WERI-Rb-1 (cell line): ENCODE measurements around the gene GPC2.
"Not testable (repeated sequence)": the region's sequence is repeated elsewhere in the genome, so short reads cannot be mapped to it uniquely, and the experiment has no call there.

ENCODE experiments used
- DNase-seq: peaks from one replicate; pipeline ENCODE4 v3.0.0-alpha.2; 2020
- H3K27ac ChIP-seq: fragments of 250-450 bp; sonication (Bioruptor Pico); 2 replicates; pipeline ENCODE4 v1.5.1; 2020; ENCODE audit warnings: mild to moderate bottlenecking, moderate library complexity
- H3K27me3 ChIP-seq: fragments of 250-450 bp; sonication (Bioruptor Pico); 2 replicates; pipeline ENCODE4 v1.5.1; 2021; ENCODE audit warnings: mild to moderate bottlenecking, low read depth, moderate library complexity; ENCODE audit not compliant: insufficient read depth, severe bottlenecking
- H3K36me3 ChIP-seq: fragments of 250-450 bp; sonication (Bioruptor Pico); 2 replicates; pipeline ENCODE4 v1.5.1; 2020; ENCODE audit warnings: mild to moderate bottlenecking, moderate library complexity
- H3K4me3 ChIP-seq: 2 replicates; pipeline ENCODE4 v1.5.1; 2011; ENCODE audit warnings: low read depth, mild to moderate bottlenecking, control low read depth, low read length
- H3K9me3 ChIP-seq: fragments of 250-450 bp; sonication (Bioruptor Pico); 2 replicates; pipeline ENCODE4 v1.5.1; 2021; ENCODE audit warnings: mild to moderate bottlenecking, moderate library complexity; ENCODE audit not compliant: severe bottlenecking
- TF ChIP-seq, protein P1 (sequence below): IDR thresholded peaks from 2 replicates; pipeline ENCODE4 v1.5.1; 2011; ENCODE audit warnings: low read depth, mild to moderate bottlenecking, control low read depth, inconsistent platforms, low read length

GPC2 gene

DNA sequence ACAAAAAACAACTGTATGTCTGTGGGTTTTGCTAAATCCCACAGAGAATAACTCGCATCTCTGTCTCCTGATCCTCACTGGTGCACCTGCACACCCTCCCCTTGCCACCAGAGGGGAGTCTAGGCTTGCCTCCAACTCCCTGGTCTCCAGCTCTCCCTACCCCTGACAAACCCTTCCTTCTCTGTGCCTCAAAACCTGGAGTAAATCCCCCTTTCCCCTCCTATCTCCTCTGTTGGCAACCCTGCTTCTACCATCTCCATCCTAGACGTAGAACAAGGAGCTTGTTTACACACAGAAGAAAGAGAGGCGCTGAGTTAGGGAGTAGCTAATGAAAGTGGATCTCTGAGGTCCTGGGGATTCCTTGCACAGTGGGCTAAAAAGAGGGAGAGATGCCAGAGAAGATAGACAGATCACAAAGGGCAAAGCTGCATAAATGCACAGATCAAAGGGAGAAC, 44.5 kb downstream of the GPC2 start:
- H3K9me3 ChIP-seq = no peaks in the 10 kb centered on the region
- H3K4me3 ChIP-seq = no peak overlapping the region
- TF ChIP-seq, protein P1, sequence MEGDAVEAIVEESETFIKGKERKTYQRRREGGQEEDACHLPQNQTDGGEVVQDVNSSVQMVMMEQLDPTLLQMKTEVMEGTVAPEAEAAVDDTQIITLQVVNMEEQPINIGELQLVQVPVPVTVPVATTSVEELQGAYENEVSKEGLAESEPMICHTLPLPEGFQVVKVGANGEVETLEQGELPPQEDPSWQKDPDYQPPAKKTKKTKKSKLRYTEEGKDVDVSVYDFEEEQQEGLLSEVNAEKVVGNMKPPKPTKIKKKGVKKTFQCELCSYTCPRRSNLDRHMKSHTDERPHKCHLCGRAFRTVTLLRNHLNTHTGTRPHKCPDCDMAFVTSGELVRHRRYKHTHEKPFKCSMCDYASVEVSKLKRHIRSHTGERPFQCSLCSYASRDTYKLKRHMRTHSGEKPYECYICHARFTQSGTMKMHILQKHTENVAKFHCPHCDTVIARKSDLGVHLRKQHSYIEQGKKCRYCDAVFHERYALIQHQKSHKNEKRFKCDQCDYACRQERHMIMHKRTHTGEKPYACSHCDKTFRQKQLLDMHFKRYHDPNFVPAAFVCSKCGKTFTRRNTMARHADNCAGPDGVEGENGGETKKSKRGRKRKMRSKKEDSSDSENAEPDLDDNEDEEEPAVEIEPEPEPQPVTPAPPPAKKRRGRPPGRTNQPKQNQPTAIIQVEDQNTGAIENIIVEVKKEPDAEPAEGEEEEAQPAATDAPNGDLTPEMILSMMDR = peak; percentile 97
- no peak overlapping the region for H3K27ac ChIP-seq
- H3K27me3 ChIP-seq = no peaks in the 10 kb centered on the region
- no peaks in the 10 kb centered on the region for H3K36me3 ChIP-seq
- peak; percentile 75 for DNase-seq

DNA sequence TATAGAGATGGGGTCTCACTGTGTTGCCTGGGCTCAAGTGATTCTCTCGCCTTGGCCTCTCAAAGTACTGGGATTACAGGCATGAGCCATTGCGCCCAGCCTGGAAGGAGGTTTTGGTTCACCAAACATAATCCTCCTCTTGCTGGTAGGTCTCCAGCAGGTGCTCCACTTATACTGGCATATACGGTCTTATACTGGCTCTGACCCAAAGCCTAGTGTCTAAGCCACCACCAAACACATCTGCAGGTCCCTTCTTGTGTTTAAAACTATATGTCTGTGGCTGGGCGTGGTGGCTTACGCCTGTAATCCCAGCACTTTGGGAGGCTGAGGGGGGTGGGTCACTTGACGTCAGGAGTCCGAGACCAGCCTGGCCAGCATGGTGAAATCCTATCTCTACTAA, 45.1 kb downstream of the GPC2 start:
- no peak overlapping the region for H3K4me3 ChIP-seq
- no peaks in the 10 kb centered on the region for H3K27me3 ChIP-seq
- H3K36me3 ChIP-seq = no peaks in the 10 kb centered on the region
- no peak for DNase-seq
- no peak overlapping the region for H3K27ac ChIP-seq
- H3K9me3 ChIP-seq = no peaks in the 10 kb centered on the region
- TF ChIP-seq, protein P1 = no peak

DNA sequence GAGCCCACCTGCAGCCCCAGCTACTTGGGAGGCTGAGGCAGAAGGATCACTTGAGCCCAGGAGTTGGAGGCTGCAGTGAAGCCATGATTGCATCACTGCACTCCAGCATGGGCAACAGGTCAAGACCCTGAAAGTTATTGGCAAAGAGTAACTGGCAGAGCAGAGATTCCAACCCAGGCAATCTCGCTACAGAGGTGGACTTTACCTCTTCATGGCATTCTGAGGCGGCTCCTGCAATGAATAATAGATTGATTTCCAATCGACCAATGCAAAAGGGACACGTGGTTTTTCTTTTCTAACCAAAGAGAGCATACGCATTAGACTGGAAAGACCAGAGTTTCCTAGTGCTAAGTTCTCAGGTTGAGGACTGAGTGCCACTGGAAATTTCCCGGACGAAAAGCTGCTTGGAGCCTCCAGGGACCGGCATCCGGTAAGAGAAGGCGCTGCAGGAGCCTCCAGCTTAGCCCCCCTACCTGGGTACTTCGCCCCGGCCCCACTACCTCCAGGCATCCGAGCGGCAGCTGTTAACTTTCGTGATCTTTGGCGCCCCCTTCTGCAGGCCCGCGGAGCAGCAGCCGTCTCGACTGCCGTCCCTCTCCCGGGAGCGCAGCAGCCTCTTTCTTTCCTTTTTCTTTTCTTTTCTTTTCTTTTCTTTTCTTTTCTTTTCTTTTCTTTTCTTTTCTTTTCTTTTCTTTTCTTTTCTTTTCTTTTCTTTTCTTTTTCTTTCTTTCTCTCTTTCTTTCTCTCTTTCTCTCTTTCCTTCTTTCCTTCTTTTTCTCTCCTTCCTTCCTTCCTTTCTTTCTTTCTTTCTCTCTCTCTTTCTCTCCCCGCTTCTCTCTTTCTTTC, 46.4 kb downstream of the GPC2 start:
- Histone ChIP-seq H3K27ac (no peak overlapping the region), H3K9me3 (no peaks in the 10 kb centered on the region), H3K27me3 (no peaks in the 10 kb centered on the region), H3K4me3 (no peak overlapping the region), H3K36me3 (no peaks in the 10 kb centered on the region)
- TF ChIP-seq, protein P1 = peak; percentile 81
- peak; percentile 89 for DNase-seq

DNA sequence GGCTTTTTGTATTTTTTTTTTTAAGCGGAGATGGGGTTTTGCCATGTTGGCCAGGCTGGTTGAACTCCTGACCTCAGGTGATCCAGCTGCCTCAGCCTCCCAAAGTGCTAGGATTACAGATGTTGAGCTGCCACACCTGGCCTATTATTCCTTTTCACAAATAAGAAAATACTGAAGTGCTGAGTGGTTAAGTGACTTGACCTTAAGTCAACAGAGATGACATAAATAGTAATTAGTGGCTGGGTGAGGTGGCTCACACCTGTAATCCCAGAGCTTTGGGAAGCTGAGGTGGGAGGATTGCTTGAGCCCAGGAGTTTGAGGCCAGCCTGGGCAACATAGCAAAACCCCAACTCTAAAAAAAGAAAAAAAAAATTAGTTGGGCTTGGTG, 47.0 kb downstream of the GPC2 start:
- not testable (repeated sequence) for H3K4me3 ChIP-seq, H3K36me3 ChIP-seq, H3K9me3 ChIP-seq, H3K27ac ChIP-seq, H3K27me3 ChIP-seq, DNase-seq

DNA sequence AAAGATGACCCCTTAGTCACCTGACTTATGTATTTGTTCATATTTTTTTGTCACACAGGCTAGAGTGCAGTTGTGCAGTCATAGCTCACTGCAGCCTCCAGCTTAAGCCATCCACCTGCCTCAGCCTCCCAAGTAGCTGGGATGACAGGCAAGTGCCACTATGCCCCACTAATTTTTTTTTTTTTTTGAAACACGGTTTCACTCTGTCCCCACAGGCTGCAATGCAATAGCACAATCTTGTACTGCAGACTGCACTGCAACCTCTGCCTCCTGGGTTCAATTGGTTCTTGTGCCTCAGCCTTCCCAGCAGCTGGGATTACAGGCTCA, 48.6 kb downstream of the GPC2 start:
- peaks cover 8% of the 10 kb centered on the region; the same call in 1 of the 2 replicates for H3K36me3 ChIP-seq
- DNase-seq = no peak
- H3K4me3 ChIP-seq = no peak overlapping the region
- no peaks in the 10 kb centered on the region for H3K9me3 ChIP-seq
- TF ChIP-seq, protein P1 = no peak
- H3K27ac ChIP-seq = no peak overlapping the region
- no peaks in the 10 kb centered on the region for H3K27me3 ChIP-seq

DNA sequence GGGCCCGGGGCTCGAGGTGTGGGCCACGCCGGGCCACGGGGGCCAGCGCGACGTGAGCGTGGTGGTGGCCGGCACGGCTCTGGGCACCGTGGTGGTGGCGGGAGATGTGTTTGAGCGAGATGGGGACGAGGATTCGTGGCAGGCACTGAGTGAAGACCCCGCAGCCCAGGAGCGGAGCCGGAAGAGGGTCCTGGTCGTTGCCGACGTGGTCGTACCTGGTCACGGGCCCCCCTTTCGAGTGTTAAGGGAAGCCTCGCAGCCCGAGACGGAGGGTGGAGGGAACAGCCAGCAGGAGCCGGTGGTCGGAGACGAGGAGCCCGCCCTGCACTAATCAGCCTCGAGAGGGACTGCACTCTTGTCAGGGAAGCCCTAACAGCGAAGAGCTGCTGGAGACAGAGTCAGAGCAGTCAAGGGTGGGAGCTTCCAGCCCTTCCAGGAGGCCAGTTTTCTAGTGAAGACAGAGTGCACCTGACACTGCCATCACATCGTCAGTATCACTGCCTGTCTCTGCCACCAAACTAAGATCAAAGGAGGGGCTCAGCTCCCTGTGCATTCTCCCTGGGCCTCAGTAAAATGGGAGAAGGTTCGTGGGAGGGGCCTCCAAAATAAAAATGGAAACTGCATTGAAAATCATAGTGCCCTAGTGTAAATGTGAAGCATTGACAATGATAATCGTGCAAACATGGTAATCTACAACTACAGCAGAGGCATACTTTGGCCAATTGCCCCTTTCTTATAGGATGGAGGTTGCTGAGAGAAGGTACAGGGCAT, 49.1 kb downstream of the GPC2 start:
- H3K27me3 ChIP-seq = no peaks in the 10 kb centered on the region
- TF ChIP-seq, protein P1 = no peak
- DNase-seq = peak; percentile 32
- H3K9me3 ChIP-seq = no peaks in the 10 kb centered on the region
- H3K27ac ChIP-seq = peak overlapping the region; percentile 91
- peaks cover 8% of the 10 kb centered on the region; the same call in 1 of the 2 replicates for H3K36me3 ChIP-seq
- peak overlapping the region; percentile 95 for H3K4me3 ChIP-seq
